Neural progenitor cell (in vitro differentiated cells): ENCODE measurements around the gene SCYGR4. TPM values are rescaled to one million over a fixed set of nuclear protein-coding genes. Genes with fewer than 3 reads are reported as not detected.

ENCODE experiments used
- DNase-seq: peaks from one replicate; pipeline ENCODE4 v3.0.0-alpha.2; 2016; ENCODE audit warnings: low spot score
- H2AFZ ChIP-seq: fragments of 200-600 bp; sonication (generic); replicated peaks from 2 replicates; pipeline ENCODE4 v1.6.1; 2016; ENCODE audit warnings: antibody characterized with exemption
- H3F3A ChIP-seq: fragments of 200-600 bp; sonication (generic); 2 replicates; pipeline ENCODE4 v1.6.1; 2016; ENCODE audit warnings: antibody characterized with exemption, low read depth
- H3K27ac ChIP-seq: fragments of 200-600 bp; sonication (generic); 2 replicates; pipeline ENCODE4 v1.5.1; 2016; ENCODE audit warnings: mild to moderate bottlenecking
- H3K27me3 ChIP-seq: fragments of 200-600 bp; sonication (generic); 2 replicates; pipeline ENCODE4 v1.6.1; 2016; ENCODE audit warnings: mild to moderate bottlenecking, moderate library complexity
- H3K36me3 ChIP-seq: fragments of 200-600 bp; sonication (generic); 2 replicates; pipeline ENCODE4 v1.5.1; 2016
- H3K4me1 ChIP-seq: fragments of 200-600 bp; sonication (generic); 2 replicates; pipeline ENCODE4 v1.6.1; 2016; ENCODE audit warnings: mixed run types
- H3K4me2 ChIP-seq: fragments of 200-600 bp; sonication (generic); 2 replicates; pipeline ENCODE4 v1.6.1; 2016
- H3K4me3 ChIP-seq: fragments of 200-600 bp; sonication (generic); 2 replicates; pipeline ENCODE4 v1.5.1; 2016
- H3K79me2 ChIP-seq: fragments of 200-600 bp; sonication (generic); 2 replicates; pipeline ENCODE4 v1.6.1; 2016; ENCODE audit warnings: low read depth
- H3K9ac ChIP-seq: fragments of 200-600 bp; sonication (generic); 2 replicates; pipeline ENCODE4 v1.6.1; 2016
- H3K9me3 ChIP-seq: fragments of 200-600 bp; sonication (generic); 2 replicates; pipeline ENCODE4 v1.5.1; 2016; ENCODE audit warnings: low read depth
- H4K20me1 ChIP-seq: fragments of 200-600 bp; sonication (generic); 2 replicates; pipeline ENCODE4 v1.6.1; 2016; ENCODE audit warnings: low read depth
- H3K27ac Mint-ChIP-seq: 3 replicates; pipeline ENCODE4 v1.8.0; 2021; ENCODE audit warnings: mixed read lengths
- H3K27me3 Mint-ChIP-seq: 2 replicates; pipeline ENCODE4 v1.8.0; 2022; ENCODE audit warnings: low read depth, mild to moderate bottlenecking, inconsistent platforms, moderate library complexity, mixed read lengths; ENCODE audit not compliant: insufficient read depth
- H3K36me3 Mint-ChIP-seq: 3 replicates; pipeline ENCODE4 v1.8.0; 2021; ENCODE audit warnings: mixed read lengths
- H3K4me1 Mint-ChIP-seq: 3 replicates; pipeline ENCODE4 v1.8.0; 2021; ENCODE audit warnings: mixed read lengths
- H3K4me3 Mint-ChIP-seq: 3 replicates; pipeline ENCODE4 v1.8.0; 2021; ENCODE audit warnings: mild to moderate bottlenecking, moderate library complexity, mixed read lengths
- H3K9me3 Mint-ChIP-seq: 3 replicates; pipeline ENCODE4 v1.8.0; 2020; ENCODE audit warnings: mixed read lengths
- CTCF ChIP-seq: fragments of 200-600 bp; sonication (generic); IDR thresholded peaks from 2 replicates; pipeline ENCODE4 v1.5.1; 2017; ENCODE audit warnings: antibody characterized with exemption, mild to moderate bottlenecking
- EZH2 ChIP-seq: fragments of 200-600 bp; sonication (generic); IDR thresholded peaks from 2 replicates; pipeline ENCODE4 v1.6.1; 2017; ENCODE audit warnings: antibody characterized with exemption, mild to moderate bottlenecking, moderate library complexity
- EZH2phosphoT487 ChIP-seq: fragments of 200-600 bp; sonication (generic); IDR thresholded peaks from 2 replicates; pipeline ENCODE4 v1.6.1; 2017; ENCODE audit warnings: antibody characterized with exemption
- total RNA-seq: library from RNA; depleted of rRNA; stranded (reverse); fragments of >200 nt; gene quantifications from 2 replicates; pipeline ENCODE4 v1.2.3, GENCODE V29; 2015; ENCODE audit warnings: low replicate concordance

The SCYGR4 gene
- total RNA-seq, 1 donor from 2014 or later: not detected

DNA sequence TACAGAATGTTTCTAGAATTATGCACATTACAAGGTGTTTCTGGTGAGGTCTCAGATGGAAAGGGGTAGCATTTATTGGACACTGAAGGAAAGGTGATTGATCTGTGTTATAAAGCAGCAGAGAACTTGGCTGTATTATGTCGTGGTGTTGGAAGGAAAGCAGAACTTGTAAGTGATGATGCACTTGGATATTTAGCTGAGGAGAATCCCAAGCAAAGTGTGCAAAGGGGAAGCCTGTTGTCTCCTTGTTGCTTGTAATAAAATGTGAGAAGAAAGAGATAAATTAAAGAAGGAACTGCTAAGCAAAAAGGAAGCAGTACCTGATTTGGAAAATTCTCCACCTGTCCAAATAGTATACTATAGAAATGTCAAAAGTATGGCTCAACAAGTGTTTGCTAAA lies 37.1 kb downstream of the SCYGR4 start:
- no peak overlapping the region for H3K4me3 Mint-ChIP-seq
- Histone ChIP-seq H3K27me3 (no peaks in the 10 kb centered on the region), H3K4me2 (no peak overlapping the region), H3K4me1 (no peaks in the 10 kb centered on the region), H2AFZ (no peak overlapping the region), H4K20me1 (no peaks in the 10 kb centered on the region), H3K9me3 (no peaks in the 10 kb centered on the region), H3K79me2 (no peaks in the 10 kb centered on the region), H3K36me3 (no peaks in the 10 kb centered on the region), H3K9ac (no peak overlapping the region), H3K27ac (no peak overlapping the region), H3K4me3 (no peak overlapping the region), H3F3A (no peaks in the 10 kb centered on the region)
- H3K4me1 Mint-ChIP-seq: no peaks in the 10 kb centered on the region
- no peaks in the 10 kb centered on the region for H3K27me3 Mint-ChIP-seq
- no peaks in the 10 kb centered on the region for H3K9me3 Mint-ChIP-seq
- H3K27ac Mint-ChIP-seq: no peak overlapping the region
- TF ChIP-seq EZH2phosphoT487 (no peak), EZH2 (no peak), CTCF (no peak)
- no peak for DNase-seq
- no peaks in the 10 kb centered on the region for H3K36me3 Mint-ChIP-seq

GRCh38 chr2:227655454-227655853 lies 38.2 kb downstream of the SCYGR4 start:
- Histone ChIP-seq H3K9me3 (no peaks in the 10 kb centered on the region), H3K4me1 (no peaks in the 10 kb centered on the region), H3K4me2 (no peak overlapping the region), H3K27me3 (no peaks in the 10 kb centered on the region), H3K9ac (no peak overlapping the region), H3F3A (no peaks in the 10 kb centered on the region), H3K4me3 (no peak overlapping the region), H3K27ac (no peak overlapping the region), H3K36me3 (no peaks in the 10 kb centered on the region), H4K20me1 (no peaks in the 10 kb centered on the region), H2AFZ (no peak overlapping the region), H3K79me2 (no peaks in the 10 kb centered on the region)
- Mint-ChIP-seq H3K9me3 (no peaks in the 10 kb centered on the region), H3K4me1 (no peaks in the 10 kb centered on the region), H3K27me3 (no peaks in the 10 kb centered on the region), H3K4me3 (no peak overlapping the region), H3K36me3 (no peaks in the 10 kb centered on the region), H3K27ac (no peak overlapping the region)
- DNase-seq: no peak
- no peak for TF ChIP-seq EZH2phosphoT487
- no peak for TF ChIP-seq EZH2
- TF ChIP-seq CTCF: no peak

DNA sequence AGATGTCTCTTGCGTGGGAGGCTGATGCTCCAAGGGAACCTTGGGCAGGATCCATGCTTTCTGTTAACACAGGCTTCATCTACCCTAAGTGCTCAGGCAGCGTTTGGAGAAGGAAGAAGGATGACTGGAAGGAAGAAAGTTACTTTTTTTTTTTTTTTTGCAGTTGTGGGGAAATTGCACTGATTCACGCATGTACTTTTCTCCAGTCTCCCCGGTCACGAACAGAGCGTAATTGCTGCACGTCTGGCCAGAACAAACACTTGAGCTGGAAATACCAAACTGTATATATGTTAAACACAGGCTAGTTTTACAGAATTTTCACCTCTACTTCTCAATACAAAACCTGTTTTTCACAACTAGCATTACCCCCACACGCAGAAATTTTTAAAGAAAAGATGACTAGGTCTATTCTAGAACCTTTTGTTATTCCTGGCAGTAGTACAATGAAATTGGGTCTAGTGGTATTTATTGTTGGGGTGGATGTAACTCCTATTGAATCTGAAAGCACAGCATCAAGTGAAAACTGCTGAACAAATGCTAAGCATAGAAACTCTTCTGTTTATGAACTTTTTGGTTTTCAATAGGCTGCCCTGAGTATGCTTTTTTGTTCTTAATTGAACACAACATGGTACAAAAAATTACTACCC lies 40.0 kb downstream of the SCYGR4 start:
- Histone ChIP-seq H3K9ac (no peak overlapping the region), H3K4me2 (no peak overlapping the region), H3K9me3 (no peaks in the 10 kb centered on the region), H3K27ac (no peak overlapping the region), H2AFZ (no peak overlapping the region), H3K79me2 (no peaks in the 10 kb centered on the region), H3F3A (no peaks in the 10 kb centered on the region), H3K4me3 (no peak overlapping the region), H3K4me1 (peaks cover 10% of the 10 kb centered on the region), H4K20me1 (no peaks in the 10 kb centered on the region), H3K36me3 (no peaks in the 10 kb centered on the region), H3K27me3 (no peaks in the 10 kb centered on the region)
- no peaks in the 10 kb centered on the region for H3K27me3 Mint-ChIP-seq
- H3K9me3 Mint-ChIP-seq: no peaks in the 10 kb centered on the region
- no peak for DNase-seq
- H3K4me3 Mint-ChIP-seq: no peak overlapping the region
- no peak overlapping the region for H3K27ac Mint-ChIP-seq
- H3K36me3 Mint-ChIP-seq: no peaks in the 10 kb centered on the region
- H3K4me1 Mint-ChIP-seq: peaks cover 15% of the 10 kb centered on the region
- TF ChIP-seq CTCF: no peak
